Measurements from ENCODE around the gene GGT6.

Gene GGT6

GRCh38 chr17:4523946-4524345 lies 36.4 kb downstream of the GGT6 start:
- H3K9me3 Mint-ChIP-seq, result no peaks in the 10 kb centered on the region
- H3K4me1 Mint-ChIP-seq (ENCODE audit: low read depth), result no peaks in the 10 kb centered on the region
- no peaks in the 10 kb centered on the region for H3K27me3 Mint-ChIP-seq
- H3K4me3 Mint-ChIP-seq, result no peak overlapping the region
- no peak overlapping the region for H3K27ac Mint-ChIP-seq
- no peaks in the 10 kb centered on the region for H3K36me3 Mint-ChIP-seq (ENCODE audit: low read depth)

DNA sequence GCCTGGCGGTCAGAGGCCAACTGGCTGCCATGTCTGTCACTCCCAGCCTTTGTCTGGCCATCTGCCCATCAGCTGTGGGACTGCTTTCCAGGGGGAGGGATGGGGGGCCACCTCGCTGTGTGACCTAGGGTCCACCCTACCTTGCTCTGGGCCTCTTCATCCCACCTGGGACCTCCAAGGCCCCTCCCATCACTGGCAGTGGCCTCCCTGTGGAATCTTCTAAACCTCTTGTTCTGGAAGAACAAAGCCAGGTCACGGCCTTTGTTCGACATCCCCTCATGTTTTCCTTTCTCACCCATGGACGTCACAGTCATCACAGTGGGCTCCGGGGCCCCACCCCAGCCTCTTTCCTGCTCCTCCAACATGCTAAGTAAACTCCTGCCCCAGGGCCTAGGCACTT lies 37.7 kb downstream of the GGT6 start:
- Mint-ChIP-seq H3K36me3 (ENCODE audit: low read depth) (no peaks in the 10 kb centered on the region), H3K4me1 (ENCODE audit: low read depth) (no peaks in the 10 kb centered on the region), H3K27ac (no peak overlapping the region), H3K4me3 (no peak overlapping the region), H3K9me3 (no peaks in the 10 kb centered on the region), H3K27me3 (no peaks in the 10 kb centered on the region)

DNA sequence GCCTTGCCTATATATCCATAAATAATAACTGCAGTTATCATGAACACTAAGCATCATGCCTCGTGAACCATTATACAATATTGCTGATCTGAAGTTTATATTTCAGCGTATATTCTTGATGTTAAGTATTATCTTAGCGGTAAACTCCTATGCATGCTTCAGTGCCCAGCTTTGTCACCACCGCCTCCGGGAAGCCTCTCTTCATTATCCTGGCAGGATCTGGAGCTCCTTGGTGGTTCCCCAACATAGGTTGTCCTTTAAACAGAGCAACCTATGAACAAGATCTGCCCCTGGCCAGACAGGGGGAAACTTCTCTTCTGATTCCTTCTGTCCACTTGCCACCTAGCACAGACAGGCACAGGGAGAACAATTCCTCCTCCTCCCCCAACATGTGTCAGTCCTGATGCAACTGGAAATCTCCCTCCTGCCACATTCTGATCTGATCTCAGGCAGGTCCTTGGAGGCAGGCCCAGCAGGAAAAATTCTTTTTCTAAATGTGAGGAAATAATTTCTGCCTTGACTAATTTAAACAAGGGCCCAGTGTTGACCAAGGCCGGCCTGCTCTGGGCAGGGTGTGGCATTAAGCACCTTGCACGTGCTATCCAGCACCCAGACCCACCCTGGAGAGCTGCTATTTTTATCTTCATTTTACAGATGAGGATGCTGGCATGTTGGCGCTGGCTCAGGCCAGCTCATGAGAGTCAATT lies 39.3 kb downstream of the GGT6 start:
- no peak overlapping the region for H3K4me3 Mint-ChIP-seq
- no peaks in the 10 kb centered on the region for H3K27me3 Mint-ChIP-seq
- H3K27ac Mint-ChIP-seq, result no peak overlapping the region

DNA sequence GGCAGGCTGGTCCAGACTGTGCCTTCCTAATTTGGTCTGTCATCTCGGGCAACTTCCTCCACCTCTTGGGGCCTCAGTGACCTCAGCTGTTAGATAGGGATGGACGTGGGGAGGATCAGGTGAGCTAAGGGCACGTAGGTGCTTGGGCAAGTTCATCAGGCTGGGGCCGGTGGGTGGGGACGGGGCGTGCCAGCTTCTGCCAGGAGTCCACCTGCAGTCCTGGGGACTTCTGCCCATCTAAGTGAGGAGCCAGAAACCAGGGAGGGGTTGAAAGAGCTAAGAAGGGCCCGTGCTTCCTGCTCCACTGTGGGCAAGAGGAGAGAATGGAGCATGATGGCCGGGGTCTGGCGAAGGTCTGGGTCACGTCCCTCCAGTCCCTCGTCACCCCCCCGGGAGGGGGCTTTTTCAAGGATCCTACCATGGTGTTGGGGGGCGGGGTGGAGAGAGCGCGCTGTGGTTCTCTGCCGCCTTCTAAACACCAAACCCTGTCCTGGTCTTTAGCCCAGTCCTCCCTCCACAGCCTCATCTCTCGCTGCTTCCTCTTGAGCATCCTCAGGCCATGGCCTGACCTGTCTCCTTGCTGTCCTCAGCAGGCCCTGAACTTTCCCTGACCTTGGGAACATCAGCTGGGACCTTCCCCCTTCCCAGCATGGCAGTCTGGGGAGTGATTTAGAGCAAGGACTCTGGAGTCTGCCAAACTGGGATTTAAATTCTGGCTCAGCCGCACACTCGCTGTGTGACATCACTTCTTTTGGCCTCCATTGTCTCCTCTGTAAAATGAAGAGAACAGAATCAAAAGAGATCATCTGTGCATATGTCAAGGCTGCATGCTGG lies 40.1 kb downstream of the GGT6 start:
- H3K36me3 Mint-ChIP-seq (ENCODE audit: low read depth), result no peaks in the 10 kb centered on the region
- no peaks in the 10 kb centered on the region for H3K9me3 Mint-ChIP-seq
- no peaks in the 10 kb centered on the region for H3K27me3 Mint-ChIP-seq
- no peak overlapping the region for H3K4me3 Mint-ChIP-seq
- H3K4me1 Mint-ChIP-seq (ENCODE audit: low read depth), result no peaks in the 10 kb centered on the region
- no peak overlapping the region for H3K27ac Mint-ChIP-seq

More for the DNA sequence above, 39.3 kb downstream of the GGT6 start:
- H3K4me1 Mint-ChIP-seq (ENCODE audit: low read depth), result no peaks in the 10 kb centered on the region
- no peaks in the 10 kb centered on the region for H3K36me3 Mint-ChIP-seq (ENCODE audit: low read depth)
- no peaks in the 10 kb centered on the region for H3K9me3 Mint-ChIP-seq

- H3K36me3 Mint-ChIP-seq (ENCODE audit: low read depth), result no peaks in the 10 kb centered on the region
- no peaks in the 10 kb centered on the region for H3K9me3 Mint-ChIP-seq
- H3K27ac Mint-ChIP-seq, result no peak overlapping the region
- no peaks in the 10 kb centered on the region for H3K4me1 Mint-ChIP-seq (ENCODE audit: low read depth)
- H3K27me3 Mint-ChIP-seq, result no peaks in the 10 kb centered on the region
- no peak overlapping the region for H3K4me3 Mint-ChIP-seq
Observed at GRCh38 chr17:4519361-4519788, 41.0 kb downstream of the GGT6 start.

GRCh38 chr17:4518901-4519300 lies 41.5 kb downstream of the GGT6 start:
- no peak overlapping the region for H3K27ac Mint-ChIP-seq
- H3K9me3 Mint-ChIP-seq, result no peaks in the 10 kb centered on the region

DNA sequence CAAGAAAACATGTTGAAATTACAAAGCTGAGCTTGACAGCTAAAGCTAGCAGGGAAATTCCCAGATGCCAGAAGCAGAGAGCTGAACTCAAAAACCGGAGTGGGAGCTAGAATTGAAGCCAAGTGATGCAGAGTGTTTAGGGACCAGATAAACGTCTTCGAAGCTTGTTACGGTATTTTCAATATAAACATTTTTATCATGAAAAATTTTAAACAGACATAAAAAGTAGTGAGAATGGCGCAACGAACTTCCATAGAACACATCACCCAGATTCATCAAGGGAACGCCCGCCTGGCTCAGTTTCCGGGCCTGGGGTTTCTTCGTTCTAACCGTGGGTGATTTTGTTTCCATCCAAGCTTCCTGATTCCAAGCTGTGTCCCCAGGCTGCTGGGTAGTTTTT lies 43.6 kb downstream of the GGT6 start:
- Mint-ChIP-seq H3K9me3 (no peaks in the 10 kb centered on the region), H3K27me3 (no peaks in the 10 kb centered on the region), H3K27ac (no peak overlapping the region), H3K4me1 (ENCODE audit: low read depth) (no peaks in the 10 kb centered on the region), H3K36me3 (ENCODE audit: low read depth) (no peaks in the 10 kb centered on the region), H3K4me3 (no peak overlapping the region)

More at GRCh38 chr17:4518901-4519300, 41.5 kb downstream of the GGT6 start:
- H3K4me1 Mint-ChIP-seq (ENCODE audit: low read depth), result no peaks in the 10 kb centered on the region
- no peaks in the 10 kb centered on the region for H3K27me3 Mint-ChIP-seq
- H3K36me3 Mint-ChIP-seq (ENCODE audit: low read depth), result no peaks in the 10 kb centered on the region
- no peak overlapping the region for H3K4me3 Mint-ChIP-seq

GRCh38 chr17:4515501-4515900 lies 44.9 kb downstream of the GGT6 start:
- H3K4me1 Mint-ChIP-seq (ENCODE audit: low read depth), result no peaks in the 10 kb centered on the region
- no peak overlapping the region for H3K4me3 Mint-ChIP-seq
- H3K9me3 Mint-ChIP-seq, result no peaks in the 10 kb centered on the region
- no peaks in the 10 kb centered on the region for H3K36me3 Mint-ChIP-seq (ENCODE audit: low read depth)
- no peaks in the 10 kb centered on the region for H3K27me3 Mint-ChIP-seq
- no peak overlapping the region for H3K27ac Mint-ChIP-seq

DNA sequence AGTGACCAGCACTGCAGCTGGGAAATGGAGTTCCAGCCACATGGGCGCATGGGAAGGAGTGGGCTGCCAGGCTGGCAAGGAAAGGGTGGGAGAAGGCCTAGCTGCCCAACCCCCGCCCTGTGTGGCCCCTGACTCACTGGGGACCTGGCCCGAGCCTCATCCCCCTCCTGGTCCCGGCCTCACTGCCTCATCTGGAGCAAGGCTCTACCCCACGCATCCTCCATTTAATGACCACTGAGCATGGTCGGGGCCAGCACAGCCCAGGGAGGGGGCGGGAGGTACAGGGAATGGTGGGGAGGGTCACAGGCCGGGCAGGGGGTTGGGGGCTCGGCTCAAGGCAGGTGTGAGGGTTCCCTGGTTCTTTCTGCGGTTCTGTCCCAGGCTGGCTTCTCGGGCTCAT lies 45.6 kb downstream of the GGT6 start:
- H3K27ac Mint-ChIP-seq, result no peak overlapping the region
- H3K9me3 Mint-ChIP-seq, result no peaks in the 10 kb centered on the region
- H3K27me3 Mint-ChIP-seq, result no peaks in the 10 kb centered on the region
- H3K4me1 Mint-ChIP-seq (ENCODE audit: low read depth), result peaks cover 2% of the 10 kb centered on the region
- no peaks in the 10 kb centered on the region for H3K36me3 Mint-ChIP-seq (ENCODE audit: low read depth)
- no peak overlapping the region for H3K4me3 Mint-ChIP-seq

DNA sequence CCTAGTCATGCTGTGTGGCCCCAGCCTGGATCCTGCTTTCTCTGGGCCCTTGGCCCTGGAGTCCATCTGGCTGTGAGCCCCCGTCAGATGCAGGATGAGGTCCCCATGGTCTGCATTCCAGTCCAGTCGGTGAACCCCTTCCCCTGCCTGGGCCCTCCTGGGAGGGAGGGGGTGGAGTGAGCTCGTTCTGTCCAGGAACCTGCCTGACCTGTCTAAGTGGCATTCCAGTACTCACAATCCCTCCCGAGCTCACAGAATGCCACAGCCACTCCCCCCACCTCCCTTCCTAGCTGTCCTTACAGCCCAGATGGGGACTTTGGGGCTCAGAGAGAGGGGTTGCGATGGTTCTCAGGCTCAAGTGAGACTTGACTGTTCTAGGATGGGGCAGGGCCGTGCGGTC lies 46.2 kb downstream of the GGT6 start:
- no peaks in the 10 kb centered on the region for H3K9me3 Mint-ChIP-seq
- no peak overlapping the region for H3K27ac Mint-ChIP-seq
- no peaks in the 10 kb centered on the region for H3K27me3 Mint-ChIP-seq

DNA sequence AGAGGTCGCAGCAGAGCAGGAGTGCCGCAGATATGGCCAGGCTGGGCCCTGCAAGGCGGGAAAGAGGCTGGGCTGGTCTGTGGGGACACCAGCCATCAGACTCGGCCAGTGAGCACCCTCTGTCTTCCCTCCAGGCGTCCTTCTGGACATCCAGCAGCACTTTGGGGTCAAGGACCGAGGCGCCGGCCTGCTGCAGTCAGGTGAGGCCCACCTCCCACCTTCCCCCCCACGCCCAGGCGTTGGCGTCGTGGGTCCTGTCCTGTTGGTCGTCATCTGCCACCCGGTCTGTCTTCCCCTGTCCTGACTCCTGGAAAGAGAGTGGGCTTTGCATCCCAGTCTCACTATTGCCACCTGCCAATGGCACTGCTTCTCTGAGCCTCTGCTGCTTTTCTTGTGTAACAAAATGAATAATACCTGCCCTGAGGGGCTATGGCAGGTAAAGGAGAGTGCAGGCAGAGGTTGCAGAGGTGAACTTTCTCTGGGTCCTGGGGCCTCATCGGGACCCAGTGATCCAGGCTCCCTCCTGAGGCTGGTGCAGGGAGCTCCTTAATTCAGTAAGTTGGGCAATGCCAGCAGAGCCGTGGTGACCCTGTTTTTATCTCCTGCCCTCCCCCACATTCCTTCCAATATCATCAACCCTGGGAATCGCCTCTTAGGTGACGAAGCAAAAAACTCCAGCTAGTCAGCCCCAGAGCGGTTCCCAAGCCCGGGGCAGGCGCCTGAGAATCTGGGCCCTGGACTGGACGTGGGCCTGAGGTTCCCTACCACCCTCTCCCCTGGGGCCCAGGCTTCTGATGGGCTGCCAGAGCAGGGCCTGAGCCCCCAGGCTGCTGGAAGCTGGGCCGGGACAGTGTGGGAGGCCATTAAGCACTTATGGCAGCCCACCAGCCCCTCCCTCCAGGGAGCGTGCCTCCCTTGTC lies 47.0 kb downstream of the GGT6 start:
- Mint-ChIP-seq H3K9me3 (no peaks in the 10 kb centered on the region), H3K27me3 (no peaks in the 10 kb centered on the region), H3K4me3 (no peak overlapping the region), H3K27ac (no peak overlapping the region), H3K36me3 (ENCODE audit: low read depth) (no peaks in the 10 kb centered on the region), H3K4me1 (ENCODE audit: low read depth) (peaks cover 16% of the 10 kb centered on the region)

More for the DNA sequence above, 46.2 kb downstream of the GGT6 start:
- Mint-ChIP-seq H3K4me1 (ENCODE audit: low read depth) (peaks cover 8% of the 10 kb centered on the region), H3K4me3 (no peak overlapping the region), H3K36me3 (ENCODE audit: low read depth) (no peaks in the 10 kb centered on the region)

GRCh38 chr17:4512156-4513112 lies 47.9 kb downstream of the GGT6 start:
- H3K4me3 Mint-ChIP-seq, result no peak overlapping the region
- H3K36me3 Mint-ChIP-seq (ENCODE audit: low read depth), result no peaks in the 10 kb centered on the region
- H3K27ac Mint-ChIP-seq, result no peak overlapping the region
- no peaks in the 10 kb centered on the region for H3K9me3 Mint-ChIP-seq
- peaks cover 19% of the 10 kb centered on the region for H3K4me1 Mint-ChIP-seq (ENCODE audit: low read depth)
- no peaks in the 10 kb centered on the region for H3K27me3 Mint-ChIP-seq

DNA sequence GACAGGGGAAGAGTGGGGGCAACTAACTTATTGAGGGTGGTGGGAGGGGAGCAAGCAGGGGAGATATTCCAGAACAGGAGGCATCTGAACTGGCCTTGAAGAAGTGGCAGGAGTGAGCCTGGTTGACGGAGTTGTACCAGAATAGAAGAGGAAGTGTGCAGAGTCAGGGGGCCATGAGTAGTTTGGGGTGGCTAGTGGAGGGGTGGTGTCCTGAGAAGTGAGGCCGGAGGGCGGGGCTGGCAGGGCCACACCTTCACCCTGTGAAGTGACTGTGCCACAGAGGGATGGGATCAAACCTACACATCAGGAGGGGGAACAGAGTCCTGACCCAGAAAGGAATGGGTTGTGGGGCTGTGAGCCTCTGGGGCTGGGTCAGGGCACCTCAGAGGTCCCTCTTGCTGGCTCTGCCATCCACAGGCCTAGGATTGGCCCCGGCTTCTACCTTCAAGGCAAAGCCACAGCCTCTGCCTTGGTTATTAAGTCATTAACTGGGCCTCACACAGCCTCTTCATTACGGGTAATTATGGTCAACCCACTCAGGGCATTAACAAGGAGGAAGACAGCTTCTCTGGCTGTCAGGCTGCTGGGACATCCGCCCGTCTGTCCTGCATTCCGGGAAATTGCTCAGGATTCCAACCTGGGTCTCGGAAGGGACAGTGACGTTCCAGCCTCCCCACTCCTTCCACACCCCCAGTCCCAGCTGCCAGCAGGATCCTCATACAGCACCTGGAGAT lies 49.0 kb downstream of the GGT6 start:
- Mint-ChIP-seq H3K4me3 (no peak overlapping the region), H3K36me3 (ENCODE audit: low read depth) (no peaks in the 10 kb centered on the region), H3K27me3 (no peaks in the 10 kb centered on the region), H3K27ac (no peak overlapping the region), H3K9me3 (no peaks in the 10 kb centered on the region), H3K4me1 (ENCODE audit: low read depth) (peaks cover 19% of the 10 kb centered on the region)

Data from stimulated activated naive CD8-positive, alpha-beta T cell treated with anti-CD3 and anti-CD28 coated beads, Interleukin-15, Interleukin-2, amounts not matched to agents 100 ng/mL and 50 ng/mL, for 24 hours (primary cell).